IPS-20b (cell line): ENCODE measurements around the gene C5orf15.

ENCODE experiments used
- H3K27ac ChIP-seq: one replicate; pipeline ENCODE4 v1.5.1; 2013; ENCODE audit warnings: low read length
- H3K27me3 ChIP-seq: 2 replicates; pipeline ENCODE4 v1.6.1; 2013; ENCODE audit warnings: mild to moderate bottlenecking, low read length, inconsistent platforms; ENCODE audit not compliant: insufficient read depth
- H3K36me3 ChIP-seq: 2 replicates; pipeline ENCODE4 v1.6.1; 2013; ENCODE audit warnings: low read depth, mild to moderate bottlenecking, inconsistent platforms, low read length, moderate library complexity; ENCODE audit not compliant: insufficient read depth
- H3K4me1 ChIP-seq: 2 replicates; pipeline ENCODE4 v1.6.1; 2013; ENCODE audit warnings: mild to moderate bottlenecking, control low read depth, inconsistent platforms, low read length, moderate library complexity; ENCODE audit not compliant: insufficient read depth
- H3K4me3 ChIP-seq: 2 replicates; pipeline ENCODE4 v1.5.1; 2013; ENCODE audit warnings: mild to moderate bottlenecking, low read length, inconsistent platforms
- H3K9ac ChIP-seq: 2 replicates; pipeline ENCODE4 v1.6.1; 2013; ENCODE audit warnings: low read depth, mild to moderate bottlenecking, inconsistent platforms, low read length, moderate library complexity
- H3K9me3 ChIP-seq: 2 replicates; pipeline ENCODE4 v1.6.1; 2013; ENCODE audit warnings: mild to moderate bottlenecking, low read depth, low read length, inconsistent platforms; ENCODE audit not compliant: insufficient read depth

C5orf15 gene

GRCh38 chr5:133968204-133968980 is at the start of gene C5orf15:
C5orf15 (minus strand) TSS chr5:133968625; CDS start chr5:133968584, 41 bp downstream.
- H3K4me1 ChIP-seq: peaks cover 4% of the 10 kb centered on the region; the same call in 1 of the 2 replicates
- no peaks in the 10 kb centered on the region for H3K9me3 ChIP-seq
- H3K4me3 ChIP-seq: peak within 1 kb of the TSS; percentile 92
- H3K27me3 ChIP-seq: no peaks in the 10 kb centered on the region
- peaks cover 21% of the 10 kb centered on the region for H3K36me3 ChIP-seq
- peak within 1 kb of the TSS; percentile 82 for H3K27ac ChIP-seq
- peak within 1 kb of the TSS; percentile 90 for H3K9ac ChIP-seq

- H3K9ac ChIP-seq: no peak overlapping the region
- H3K9me3 ChIP-seq: no peaks in the 10 kb centered on the region
- H3K4me1 ChIP-seq: peaks cover 17% of the 10 kb centered on the region
- peaks cover 7% of the 10 kb centered on the region; the same call in 1 of the 2 replicates for H3K27me3 ChIP-seq
- peak overlapping the region; percentile 23 for H3K4me3 ChIP-seq
- no peaks in the 10 kb centered on the region for H3K36me3 ChIP-seq
- H3K27ac ChIP-seq: no peak overlapping the region
Measured at GRCh38 chr5:134008266-134008749, 39.9 kb upstream of the C5orf15 start.

- H3K27me3 ChIP-seq: peaks cover 7% of the 10 kb centered on the region; the same call in 1 of the 2 replicates
- no peaks in the 10 kb centered on the region for H3K9me3 ChIP-seq
- H3K4me3 ChIP-seq: peak overlapping the region; percentile 23
- peak overlapping the region; percentile 32; the same call in 1 of the 2 replicates for H3K9ac ChIP-seq
- H3K36me3 ChIP-seq: no peaks in the 10 kb centered on the region
- H3K4me1 ChIP-seq: peaks cover 23% of the 10 kb centered on the region
- no peak overlapping the region for H3K27ac ChIP-seq
Measured at GRCh38 chr5:134007581-134008265, 39.3 kb upstream of the C5orf15 start.

- Histone ChIP-seq H3K4me1 (peaks cover 23% of the 10 kb centered on the region), H3K36me3 (peaks cover 14% of the 10 kb centered on the region), H3K9ac (no peak overlapping the region; the same call in 1 of the 2 replicates), H3K27ac (no peak overlapping the region), H3K27me3 (peaks cover 7% of the 10 kb centered on the region; the same call in 1 of the 2 replicates), H3K4me3 (peak overlapping the region; percentile 83), H3K9me3 (no peaks in the 10 kb centered on the region)
Measured at GRCh38 chr5:134006115-134006514, 37.7 kb upstream of the C5orf15 start.

GRCh38 chr5:134005417-134006061 is 37.1 kb upstream of the C5orf15 start:
- Histone ChIP-seq H3K9me3 (no peaks in the 10 kb centered on the region), H3K27ac (peak overlapping the region; percentile 67), H3K4me1 (peaks cover 23% of the 10 kb centered on the region), H3K4me3 (peak overlapping the region; percentile 83), H3K9ac (peak overlapping the region; percentile 84; the same call in 1 of the 2 replicates), H3K36me3 (peaks cover 19% of the 10 kb centered on the region), H3K27me3 (peaks cover 7% of the 10 kb centered on the region; the same call in 1 of the 2 replicates)

- Histone ChIP-seq H3K36me3 (peaks cover 22% of the 10 kb centered on the region), H3K9me3 (no peaks in the 10 kb centered on the region), H3K27me3 (peaks cover 7% of the 10 kb centered on the region; the same call in 1 of the 2 replicates), H3K9ac (peak within 1 kb of the TSS; percentile 94), H3K4me1 (peaks cover 26% of the 10 kb centered on the region), H3K4me3 (peak within 1 kb of the TSS; percentile 92), H3K27ac (peak within 1 kb of the TSS; percentile 67)
Measured at GRCh38 chr5:134004626-134005416, 36.4 kb upstream of the C5orf15 start, which contains the start of gene VDAC1. VDAC1 (minus strand) TSS chr5:134004975; CDS start chr5:133993012, 11,963 bp downstream.

- peaks cover 22% of the 10 kb centered on the region for H3K36me3 ChIP-seq
- no peak overlapping the region for H3K27ac ChIP-seq
- H3K4me1 ChIP-seq: peaks cover 26% of the 10 kb centered on the region
- peaks cover 7% of the 10 kb centered on the region; the same call in 1 of the 2 replicates for H3K27me3 ChIP-seq
- H3K9me3 ChIP-seq: no peaks in the 10 kb centered on the region
- H3K9ac ChIP-seq: peak overlapping the region; percentile 94
- H3K4me3 ChIP-seq: peak overlapping the region; percentile 92
Measured at GRCh38 chr5:134003817-134004625, 35.6 kb upstream of the C5orf15 start.

GRCh38 chr5:134003064-134003816 is 34.8 kb upstream of the C5orf15 start:
- Histone ChIP-seq H3K9ac (peak overlapping the region; percentile 94), H3K4me1 (peaks cover 24% of the 10 kb centered on the region), H3K36me3 (peaks cover 22% of the 10 kb centered on the region), H3K9me3 (no peaks in the 10 kb centered on the region), H3K27me3 (peaks cover 7% of the 10 kb centered on the region; the same call in 1 of the 2 replicates), H3K27ac (no peak overlapping the region), H3K4me3 (peak overlapping the region; percentile 92)

- Histone ChIP-seq H3K4me1 (peaks cover 18% of the 10 kb centered on the region; the same call in 1 of the 2 replicates), H3K27me3 (peaks cover 7% of the 10 kb centered on the region; the same call in 1 of the 2 replicates), H3K9ac (peak overlapping the region; percentile 94; the same call in 1 of the 2 replicates), H3K4me3 (peak overlapping the region; percentile 16; the same call in 1 of the 2 replicates), H3K36me3 (peaks cover 22% of the 10 kb centered on the region), H3K9me3 (no peaks in the 10 kb centered on the region), H3K27ac (no peak overlapping the region)
Measured at GRCh38 chr5:134001938-134002731, 33.7 kb upstream of the C5orf15 start.
